GM18909 (cell line): ENCODE data around the gene RYR1.
"Not testable (repeated sequence)": the region's sequence is repeated elsewhere in the genome, so short reads cannot be mapped to it uniquely, and the experiment has no call there.

Experiments
- ATAC-seq: cut with Tn5 transposase; IDR thresholded peaks from one replicate; pipeline ENCODE4 v1.9.1; 2021; ENCODE audit warnings: mild to moderate bottlenecking; ENCODE audit not compliant: unreplicated experiment, poor library complexity

The RYR1 gene

GRCh38 chr19:38553239-38553638 lies 119.7 kb downstream of the RYR1 start:
- not testable (repeated sequence) for ATAC-seq

- ATAC-seq, result no peak
These were observed 121.2 kb downstream of the RYR1 start for GRCh38 chr19:38554676-38555141.

- no peak for ATAC-seq
These were observed 121.7 kb downstream of the RYR1 start for GRCh38 chr19:38555200-38555599.

DNA sequence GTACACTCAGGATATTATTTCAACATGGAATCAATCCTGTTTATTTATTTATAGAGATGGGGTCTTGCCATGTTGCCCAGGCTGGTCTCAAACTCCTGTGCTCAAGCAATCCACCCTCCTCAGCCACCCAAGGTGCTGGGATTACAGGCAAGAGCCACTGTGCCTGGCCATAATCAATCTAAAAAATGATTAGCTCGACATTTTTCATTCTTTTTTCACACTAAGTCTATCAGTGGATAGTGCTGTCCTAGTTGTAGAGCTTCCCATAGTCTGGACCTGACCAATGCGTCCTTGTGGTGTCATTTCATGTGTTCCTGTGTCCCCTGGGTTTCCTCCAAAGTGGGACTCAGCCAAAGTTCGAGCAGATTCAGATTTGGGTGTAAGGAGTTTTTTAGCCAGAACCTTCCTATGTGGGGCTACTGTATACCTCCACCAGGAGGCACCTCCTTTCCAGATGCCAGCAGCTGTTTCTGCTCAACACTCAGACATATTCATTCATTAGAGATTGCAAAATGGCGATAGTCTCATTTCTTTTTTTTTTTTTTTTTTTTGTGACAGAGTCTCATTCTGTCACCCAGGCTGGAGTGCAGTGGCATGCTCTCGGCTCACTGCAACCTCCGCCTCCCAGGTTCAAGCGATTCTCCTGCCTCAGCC lies 123.2 kb downstream of the RYR1 start:
- no peak for ATAC-seq

DNA sequence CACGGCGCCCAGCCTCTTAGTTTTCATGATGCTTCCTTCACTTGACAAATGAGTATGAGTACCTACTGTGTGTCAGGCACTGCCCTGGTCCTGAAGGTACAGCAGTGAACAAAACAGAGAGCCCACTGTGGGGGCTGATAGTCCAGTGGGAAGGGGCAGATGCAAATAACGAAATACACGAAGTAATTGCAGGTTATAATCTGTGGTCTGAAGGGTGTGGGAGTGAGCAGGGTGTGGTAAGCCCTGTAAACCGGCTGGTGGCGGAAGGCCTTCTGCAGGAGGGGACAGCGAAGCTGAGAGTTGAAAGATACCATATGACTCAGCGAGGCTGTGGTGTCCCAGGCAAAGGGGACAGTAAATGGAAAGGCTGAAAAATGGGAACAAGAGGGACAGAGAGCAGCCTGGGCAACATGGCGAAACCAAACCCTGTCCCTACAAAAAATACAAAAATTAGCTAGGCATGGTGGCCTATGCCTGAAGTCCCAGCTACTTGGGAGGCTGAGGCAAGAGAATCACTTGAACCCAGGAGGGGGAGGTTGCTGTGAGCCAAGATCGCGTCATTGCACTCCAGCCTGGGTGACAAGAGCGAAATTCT lies 123.8 kb downstream of the RYR1 start:
- ATAC-seq, result peak; percentile 52

- not testable (repeated sequence) for ATAC-seq
These were observed 125.4 kb downstream of the RYR1 start for GRCh38 chr19:38558933-38559332.

- ATAC-seq, result peak; percentile 68
These were observed 126.2 kb downstream of the RYR1 start for GRCh38 chr19:38559428-38560401.

DNA sequence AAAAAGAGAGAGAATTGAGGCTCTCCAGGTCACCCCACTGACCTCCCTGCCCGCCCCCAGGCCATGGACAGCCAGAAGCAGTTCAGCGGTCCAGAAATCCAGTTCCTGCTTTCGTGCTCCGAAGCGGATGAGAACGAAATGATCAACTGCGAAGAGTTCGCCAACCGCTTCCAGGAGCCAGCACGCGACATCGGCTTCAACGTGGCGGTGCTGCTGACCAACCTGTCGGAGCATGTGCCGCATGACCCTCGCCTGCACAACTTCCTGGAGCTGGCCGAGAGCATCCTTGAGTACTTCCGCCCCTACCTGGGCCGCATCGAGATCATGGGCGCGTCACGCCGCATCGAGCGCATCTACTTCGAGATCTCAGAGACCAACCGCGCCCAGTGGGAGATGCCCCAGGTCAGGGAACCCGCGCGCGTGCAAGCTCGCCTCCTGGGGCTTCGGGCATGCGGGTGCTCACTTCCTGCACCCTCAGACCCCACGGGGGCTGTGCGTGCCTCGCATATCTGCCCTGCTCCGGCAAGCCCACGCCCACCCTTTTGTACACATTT lies 127.6 kb downstream of the RYR1 start:
- no peak for ATAC-seq

DNA sequence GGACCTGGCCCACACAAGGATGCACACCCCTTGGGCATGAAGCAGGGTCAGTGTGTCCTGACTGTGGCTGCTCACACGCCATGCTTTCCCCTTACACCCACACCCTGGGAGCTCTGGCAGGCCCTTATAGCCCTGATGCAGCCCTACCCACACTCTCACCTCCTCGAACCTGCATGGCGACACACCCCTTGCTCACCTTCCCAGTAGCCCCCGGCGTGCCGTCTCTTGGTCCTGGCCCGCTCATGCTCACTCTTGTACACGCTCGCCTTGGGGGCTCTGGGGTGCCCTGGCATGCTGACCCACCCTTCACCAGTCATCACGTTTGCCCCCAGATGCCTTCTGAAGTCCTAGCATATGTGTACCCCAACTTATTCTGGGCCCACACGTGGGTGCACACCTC lies 128.2 kb downstream of the RYR1 start:
- no peak for ATAC-seq

DNA sequence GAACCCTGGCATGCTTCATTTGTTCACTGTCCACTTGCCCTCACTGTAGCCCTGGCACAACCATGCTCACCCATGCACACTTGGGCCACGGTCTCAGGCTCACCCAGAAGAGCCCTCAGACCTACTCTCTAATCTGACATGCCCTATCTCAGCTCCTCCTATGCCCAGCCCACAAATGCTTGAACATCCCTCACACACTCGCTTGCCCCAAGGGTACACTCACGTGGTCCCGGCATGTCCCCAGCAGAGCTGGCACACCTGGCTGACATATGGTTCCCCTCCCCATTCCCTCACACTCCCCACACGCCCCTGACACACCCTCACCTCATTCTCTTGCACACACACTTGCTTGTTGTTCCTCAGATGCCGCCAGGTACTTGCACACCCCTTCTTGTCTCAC lies 128.6 kb downstream of the RYR1 start:
- ATAC-seq, result no peak

- no peak for ATAC-seq
These were observed 130.0 kb downstream of the RYR1 start for GRCh38 chr19:38563475-38563874.

DNA sequence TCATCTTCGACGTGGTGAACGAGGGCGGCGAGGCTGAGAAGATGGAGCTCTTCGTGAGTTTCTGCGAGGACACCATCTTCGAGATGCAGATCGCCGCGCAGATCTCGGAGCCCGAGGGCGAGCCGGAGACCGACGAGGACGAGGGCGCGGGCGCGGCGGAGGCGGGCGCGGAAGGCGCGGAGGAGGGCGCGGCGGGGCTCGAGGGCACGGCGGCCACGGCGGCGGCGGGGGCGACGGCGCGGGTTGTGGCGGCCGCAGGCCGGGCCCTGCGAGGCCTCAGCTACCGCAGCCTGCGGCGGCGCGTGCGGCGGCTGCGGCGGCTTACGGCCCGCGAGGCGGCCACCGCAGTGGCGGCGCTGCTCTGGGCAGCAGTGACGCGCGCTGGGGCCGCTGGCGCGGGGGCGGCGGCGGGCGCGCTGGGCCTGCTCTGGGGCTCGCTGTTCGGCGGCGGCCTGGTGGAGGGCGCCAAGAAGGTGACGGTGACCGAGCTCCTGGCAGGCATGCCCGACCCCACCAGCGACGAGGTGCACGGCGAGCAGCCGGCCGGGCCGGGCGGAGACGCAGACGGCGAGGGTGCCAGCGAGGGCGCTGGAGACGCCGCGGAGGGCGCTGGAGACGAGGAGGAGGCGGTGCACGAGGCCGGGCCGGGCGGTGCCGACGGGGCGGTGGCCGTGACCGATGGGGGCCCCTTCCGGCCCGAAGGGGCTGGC lies 131.6 kb downstream of the RYR1 start:
- no peak for ATAC-seq

DNA sequence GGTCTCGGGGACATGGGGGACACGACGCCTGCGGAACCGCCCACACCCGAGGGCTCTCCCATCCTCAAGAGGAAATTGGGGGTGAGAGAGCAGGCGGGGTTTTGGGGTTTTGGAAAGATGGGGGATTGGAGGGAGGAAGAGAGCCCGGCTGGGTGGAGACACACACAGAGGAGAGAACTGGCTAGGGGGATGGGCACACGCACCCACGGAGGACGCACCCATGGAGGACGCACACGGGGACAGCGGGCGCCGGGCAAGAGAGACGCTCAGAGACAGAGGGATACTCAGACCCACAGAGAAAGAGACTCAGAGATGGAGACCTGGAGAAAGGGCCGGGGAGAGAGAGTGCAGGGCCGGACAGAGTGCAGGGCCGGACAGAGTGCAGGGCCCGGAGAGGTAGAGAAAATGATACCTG lies 132.2 kb downstream of the RYR1 start:
- ATAC-seq, result no peak

DNA sequence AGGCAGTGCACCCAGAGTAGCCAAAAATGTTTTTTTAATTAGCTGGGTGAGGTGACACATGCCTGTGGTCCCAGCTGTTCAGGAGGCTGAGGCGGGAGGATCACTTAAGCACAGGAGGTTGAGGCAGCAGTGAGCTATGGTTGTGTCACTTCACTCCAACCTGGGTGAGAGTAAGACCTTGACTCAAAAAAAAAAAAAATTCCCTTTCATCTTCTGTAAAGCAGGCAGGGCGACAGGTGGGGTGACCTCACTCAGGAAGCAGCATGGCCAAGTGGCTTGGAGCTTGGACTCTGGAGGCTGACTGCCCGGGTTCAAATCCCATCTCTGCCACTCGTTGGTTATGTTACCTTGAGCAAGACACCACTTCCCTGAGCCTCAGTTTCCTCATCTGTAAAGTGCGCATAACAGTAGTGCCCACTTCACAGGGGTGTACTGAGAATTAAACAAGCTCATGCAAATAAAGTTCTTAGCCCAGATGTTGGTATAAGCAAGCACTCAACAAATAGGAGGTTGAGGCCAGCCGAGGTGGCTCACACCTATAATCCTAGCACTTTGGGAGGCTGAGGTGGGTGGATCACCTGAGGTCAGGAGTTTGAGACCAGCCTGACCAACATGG lies 136.0 kb downstream of the RYR1 start:
- no peak for ATAC-seq

DNA sequence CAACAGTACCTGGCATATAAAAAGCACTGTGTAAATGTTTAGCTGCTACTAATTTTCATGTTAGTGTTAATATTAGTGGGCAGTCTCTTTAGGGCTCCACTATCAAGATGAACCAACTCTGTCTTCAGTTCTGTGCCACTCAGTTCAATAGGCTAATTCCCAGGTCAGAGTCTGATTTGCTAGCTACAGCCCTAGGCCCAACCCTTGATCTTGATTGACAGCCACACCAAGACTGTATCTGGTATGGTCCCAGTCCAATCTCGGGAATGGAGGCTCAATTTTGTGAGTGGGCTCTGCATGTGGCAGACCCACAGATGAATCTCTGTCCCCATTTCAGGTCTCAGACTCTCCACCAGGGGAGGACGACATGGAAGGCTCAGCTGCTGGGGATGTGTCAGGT lies 138.2 kb downstream of the RYR1 start:
- no peak for ATAC-seq

DNA sequence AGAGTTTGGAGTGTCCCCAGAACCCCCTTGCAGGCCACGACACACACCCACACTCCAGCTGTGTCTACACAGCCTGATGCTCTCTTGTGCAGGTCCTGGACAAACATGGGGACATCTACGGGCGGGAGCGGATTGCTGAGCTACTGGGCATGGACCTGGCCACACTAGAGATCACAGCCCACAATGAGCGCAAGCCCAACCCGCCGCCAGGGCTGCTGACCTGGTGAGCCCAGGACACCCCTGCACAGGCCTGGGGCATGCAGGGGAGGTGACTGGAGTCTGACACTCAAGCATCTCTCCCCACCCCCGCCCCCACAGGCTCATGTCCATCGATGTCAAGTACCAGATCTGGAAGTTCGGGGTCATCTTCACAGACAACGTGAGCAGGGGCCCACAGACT lies 144.3 kb downstream of the RYR1 start:
- no peak for ATAC-seq

- ATAC-seq, result not testable (repeated sequence)
These were observed 145.8 kb downstream of the RYR1 start for GRCh38 chr19:38579304-38579703.

DNA sequence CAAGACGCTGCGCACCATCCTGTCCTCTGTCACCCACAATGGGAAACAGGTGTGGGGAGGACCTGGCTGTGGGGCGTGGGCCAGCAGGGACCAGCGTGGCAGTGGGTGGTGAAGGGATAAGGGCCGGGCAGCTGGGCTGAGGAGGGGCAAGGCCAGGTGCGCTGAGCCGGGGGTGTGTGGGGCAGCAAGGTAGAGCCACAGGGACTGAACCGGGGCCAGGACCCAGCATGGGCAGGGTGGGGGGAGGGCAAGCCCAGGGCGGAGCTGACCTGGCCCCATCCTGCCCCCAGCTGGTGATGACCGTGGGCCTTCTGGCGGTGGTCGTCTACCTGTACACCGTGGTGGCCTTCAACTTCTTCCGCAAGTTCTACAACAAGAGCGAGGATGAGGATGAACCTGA lies 146.6 kb downstream of the RYR1 start:
- no peak for ATAC-seq

- ATAC-seq, result no peak
These were observed 149.9 kb downstream of the RYR1 start for GRCh38 chr19:38583219-38583984.
